ENCODE data around the gene IL37. TPM values are rescaled to one million over a fixed set of nuclear protein-coding genes. Genes with fewer than 3 reads are reported as not detected.

Gene IL37, protein sequence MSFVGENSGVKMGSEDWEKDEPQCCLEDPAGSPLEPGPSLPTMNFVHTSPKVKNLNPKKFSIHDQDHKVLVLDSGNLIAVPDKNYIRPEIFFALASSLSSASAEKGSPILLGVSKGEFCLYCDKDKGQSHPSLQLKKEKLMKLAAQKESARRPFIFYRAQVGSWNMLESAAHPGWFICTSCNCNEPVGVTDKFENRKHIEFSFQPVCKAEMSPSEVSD
- total RNA-seq = not detected

DNA sequence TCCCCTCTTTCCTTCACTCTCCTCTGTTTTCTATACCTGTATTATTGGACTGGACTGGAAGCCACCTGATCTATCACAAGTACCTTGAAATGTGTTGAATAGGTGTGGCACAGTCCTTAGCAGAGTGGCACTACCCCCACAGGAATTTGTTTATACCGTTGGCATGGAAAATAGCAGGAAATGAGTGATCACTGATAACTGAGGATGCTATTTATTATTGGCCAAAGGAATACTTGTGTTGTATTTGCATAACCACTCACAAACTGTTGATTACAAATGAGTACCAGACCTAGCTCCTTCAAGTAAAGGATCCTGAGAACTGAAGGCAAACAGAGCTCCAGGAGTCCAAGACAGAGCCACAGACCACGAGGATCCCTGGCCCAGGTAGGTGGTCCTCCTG lies at the start of gene IL37:
IL37 (plus strand) TSS at position 301 of the 400 bp plus-strand sequence. CDS start 1,848 bp downstream, outside the sequence.

Other genes with a start within 250 kb of the IL37 start
- not detected for gene NT5DC4, start 190.1 kb upstream of the IL37 start, total RNA-seq
- gene CKAP2L, start 146.6 kb upstream of the IL37 start, total RNA-seq = 8.2 TPM
- 0.41 TPM for gene IL1A, start 126.7 kb upstream of the IL37 start, total RNA-seq
- 0.88 TPM for gene IL1B, start 74.4 kb upstream of the IL37 start, total RNA-seq
- not detected for gene IL36G, start 66.8 kb downstream of the IL37 start, total RNA-seq
- gene IL36A, start 94.3 kb downstream of the IL37 start, total RNA-seq = not detected
- gene IL36B, start 141.7 kb downstream of the IL37 start, total RNA-seq = not detected
- gene IL36RN, start 148.0 kb downstream of the IL37 start, total RNA-seq = not detected
- gene IL1F10, start 156.8 kb downstream of the IL37 start, total RNA-seq = not detected
- 6.0 TPM for gene IL1RN, start 216.4 kb downstream of the IL37 start, total RNA-seq

Data from metanephros (tissue), 1 donor.